Activated CD4-positive, CD25-positive, alpha-beta regulatory T cell (primary cell): ENCODE results near the gene ZBTB42.

Experiments
- DNase-seq, 4 experiments: peaks; one replicate each; lab custom pipeline; 2025; lab: John Stamatoyannopoulos, UW

The ZBTB42 gene

DNA sequence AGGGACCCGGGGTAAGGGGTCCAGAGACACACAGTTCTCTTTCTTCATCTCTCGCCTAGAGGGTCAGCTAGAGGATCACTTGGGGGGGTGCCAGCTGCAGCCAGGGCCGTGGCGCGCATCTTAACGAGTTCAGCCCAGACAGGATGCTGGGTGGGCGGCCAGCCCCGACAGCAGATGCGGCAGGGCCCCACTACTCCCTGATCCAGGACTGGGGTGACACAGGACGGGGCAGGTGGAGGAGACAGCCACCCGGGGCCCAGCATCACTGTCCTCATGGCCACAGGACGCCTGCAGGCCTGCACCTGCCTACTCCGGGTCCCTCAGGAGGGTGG, 18.1 kb upstream of the ZBTB42 start:
- no peak for DNase-seq

DNA sequence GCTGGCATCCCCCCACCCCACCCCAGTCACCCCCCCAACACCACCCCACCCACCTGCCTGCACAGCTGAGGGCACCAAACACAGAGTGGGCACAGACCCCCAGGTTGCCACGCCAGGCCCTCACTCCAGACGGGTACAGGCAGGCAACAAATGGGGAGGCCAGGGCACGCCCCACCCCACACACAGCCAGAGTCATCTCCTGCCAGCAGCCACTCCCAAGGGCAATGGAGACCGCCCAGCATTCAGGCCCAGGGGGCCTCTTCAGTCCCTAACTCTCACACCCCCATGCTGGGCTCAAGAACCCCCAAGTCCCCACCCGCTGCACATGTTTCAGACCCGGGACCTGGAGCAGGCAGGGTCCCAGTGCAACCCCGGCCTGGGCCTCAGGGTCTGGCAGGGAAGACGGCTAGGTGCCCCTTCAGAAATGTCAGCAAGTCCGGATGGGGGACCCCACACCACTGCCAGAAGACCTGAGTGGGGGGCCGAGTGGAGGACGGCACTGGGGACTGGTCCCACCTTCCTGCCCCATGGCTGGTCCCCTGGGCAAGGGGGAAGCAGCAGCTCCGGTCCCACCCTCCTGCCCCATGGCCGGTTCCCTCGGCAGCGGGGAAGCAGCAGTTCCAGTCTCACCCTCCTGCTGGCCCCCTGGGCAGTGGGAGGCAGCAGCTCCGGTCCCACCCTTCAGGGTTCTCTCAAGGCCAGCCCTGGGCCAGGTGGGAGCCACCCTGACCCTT, 17.2 kb upstream of the ZBTB42 start:
- DNase-seq, result no peak

DNA sequence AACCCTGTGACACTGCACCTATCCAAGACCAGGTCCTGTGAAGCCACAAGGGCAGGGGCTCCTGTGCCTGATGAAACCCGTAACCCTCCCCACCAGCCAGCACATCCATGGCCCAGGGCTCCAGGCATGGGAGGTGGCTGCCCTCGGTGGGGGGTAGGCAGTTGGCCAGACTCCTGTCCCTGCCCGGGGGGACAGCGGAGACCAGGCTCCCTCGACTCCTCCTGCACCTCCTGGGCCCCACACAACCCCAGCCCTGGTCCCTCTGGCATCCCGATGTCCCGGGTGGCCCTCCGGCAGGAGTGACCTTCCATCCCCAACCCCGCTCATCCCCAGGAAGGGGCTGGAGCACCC, 16.7 kb upstream of the ZBTB42 start:
- no peak for DNase-seq

- DNase-seq, result no peak
Observed at GRCh38 chr14:104784846-104785707, 15.8 kb upstream of the ZBTB42 start.

GRCh38 chr14:104785708-104786080, 15.2 kb upstream of the ZBTB42 start:
- no peak for DNase-seq

DNA sequence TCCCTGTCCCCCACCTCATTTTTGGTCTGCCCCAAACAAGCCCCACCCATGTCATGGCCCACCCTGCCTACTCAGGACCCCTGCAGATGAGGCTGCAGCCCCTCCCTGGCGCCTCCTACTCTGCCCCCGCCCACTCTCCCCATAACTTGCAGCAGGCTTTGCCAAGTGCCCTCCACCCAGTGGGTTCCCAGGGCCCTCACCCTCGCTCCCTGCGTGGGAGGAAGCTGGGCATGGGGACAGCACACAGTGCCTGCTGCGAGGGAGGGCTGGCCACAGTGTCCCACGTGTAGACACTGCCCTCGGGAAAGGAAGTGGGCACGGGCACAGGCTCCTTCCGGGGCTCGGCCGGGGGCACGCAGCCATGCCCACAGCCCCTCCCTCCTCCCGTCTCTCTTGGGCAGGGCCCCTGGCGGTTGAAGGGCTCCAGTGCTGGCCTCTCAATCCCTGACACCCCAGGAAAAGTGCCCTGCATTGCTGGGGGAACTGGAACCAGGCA, 14.8 kb upstream of the ZBTB42 start:
- no peak for DNase-seq

GRCh38 chr14:104786726-104787675, 13.9 kb upstream of the ZBTB42 start:
- DNase-seq, result no peak

DNA sequence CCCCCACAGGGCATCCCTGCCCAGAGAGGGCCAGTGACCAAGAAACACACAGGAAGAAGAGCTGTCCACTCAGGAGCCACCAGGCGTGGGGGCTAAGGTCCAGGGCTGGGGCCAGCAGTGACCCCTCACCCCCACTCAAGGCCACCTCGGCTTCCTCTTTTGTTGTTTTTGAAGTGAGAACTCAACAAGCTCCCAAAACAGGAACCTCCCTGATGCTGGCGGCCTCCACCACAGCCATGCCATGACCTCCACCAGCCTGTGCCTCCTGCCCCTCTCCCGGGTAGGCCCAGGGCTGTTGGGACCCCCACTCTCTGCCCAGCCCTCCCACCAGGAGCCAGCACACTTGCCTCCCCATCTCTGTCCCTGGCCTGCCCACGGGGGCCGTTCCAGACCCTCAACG, 13.2 kb upstream of the ZBTB42 start:
- DNase-seq, result no peak

- no peak for DNase-seq
Observed at GRCh38 chr14:104788161-104788818, 12.6 kb upstream of the ZBTB42 start.

- DNase-seq, result no peak
Observed at GRCh38 chr14:104788873-104789663, 11.8 kb upstream of the ZBTB42 start.

- no peak for DNase-seq
Observed at GRCh38 chr14:104789752-104790743, 10.9 kb upstream of the ZBTB42 start.

- DNase-seq, result no peak
Observed at GRCh38 chr14:104791425-104791824, 9.5 kb upstream of the ZBTB42 start.

DNA sequence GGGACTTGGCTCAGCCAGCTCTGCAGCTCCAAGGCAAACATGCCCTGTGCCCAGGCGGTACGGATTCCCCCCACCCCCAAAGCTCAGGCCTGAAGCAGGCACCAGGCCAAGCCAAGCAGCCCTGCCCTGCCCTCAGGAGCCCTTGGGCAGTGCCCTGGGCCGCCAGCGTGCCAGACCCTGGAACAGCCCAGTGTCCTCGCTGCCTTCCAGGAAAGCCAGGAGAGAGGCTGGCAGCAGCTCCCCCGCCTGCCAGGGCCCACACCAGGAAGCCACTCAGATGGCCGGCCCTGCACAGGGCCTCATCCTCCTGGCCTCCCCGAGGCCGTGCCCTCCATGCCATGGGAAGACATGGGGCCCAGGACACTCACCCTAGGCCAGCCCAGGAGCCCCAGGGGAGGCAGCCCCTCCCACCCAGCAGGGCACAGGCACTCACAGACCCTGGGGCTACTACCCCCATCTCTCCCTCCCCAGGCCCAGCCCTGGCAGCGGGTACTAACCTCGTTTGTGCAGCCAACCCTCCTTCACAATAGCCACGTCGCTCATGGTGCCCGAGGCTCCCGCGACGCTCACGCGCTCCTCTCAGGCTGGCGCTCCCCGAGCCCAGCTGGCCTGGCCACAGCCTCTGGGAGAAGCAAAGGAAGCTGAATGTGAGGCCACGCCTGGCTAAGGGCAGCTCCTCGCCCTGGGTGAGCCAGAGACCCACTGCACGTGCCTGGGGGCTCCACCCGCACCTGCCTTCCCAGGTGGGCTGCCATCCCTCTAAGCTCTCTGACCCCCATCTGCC, 8.6 kb upstream of the ZBTB42 start:
- DNase-seq, result no peak

DNA sequence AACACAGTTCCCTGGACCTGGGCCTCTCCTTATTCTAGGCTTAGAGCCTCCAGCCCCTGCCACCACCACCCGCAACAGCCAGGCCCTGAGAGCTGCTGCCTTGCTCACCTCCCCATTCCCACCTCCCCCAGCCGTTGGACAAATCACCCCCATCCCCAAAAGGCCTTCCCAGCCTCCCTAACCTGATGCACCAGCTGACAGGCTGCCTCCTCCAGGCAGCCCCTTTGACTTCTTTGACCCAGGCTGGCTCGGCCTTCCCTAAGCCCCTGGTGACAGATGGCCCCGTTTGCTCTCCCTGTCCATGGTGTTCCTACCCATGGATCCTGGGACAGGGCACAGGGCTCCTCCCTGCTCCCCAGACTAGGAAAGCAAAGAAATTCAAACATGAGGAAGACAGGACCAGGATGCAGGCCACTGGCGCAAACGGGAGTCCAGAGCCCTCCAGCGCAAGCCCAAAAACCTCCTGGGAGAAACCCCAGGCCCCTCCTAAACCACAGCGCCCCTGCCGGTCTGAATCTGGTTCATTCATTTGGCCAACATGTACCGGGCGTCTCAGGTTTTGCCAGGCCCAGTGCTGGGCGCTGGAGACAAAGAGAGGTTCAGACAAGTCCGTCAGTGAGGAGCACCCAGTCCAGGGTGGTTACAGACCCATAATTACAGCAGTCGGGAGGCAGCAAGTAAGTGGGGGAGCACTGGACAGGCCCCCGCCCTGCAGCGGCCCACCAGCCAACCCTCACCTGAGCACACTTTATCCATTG, 7.8 kb upstream of the ZBTB42 start:
- DNase-seq, result no peak

GRCh38 chr14:104793703-104793959, 7.3 kb upstream of the ZBTB42 start:
- no peak for DNase-seq

- no peak for DNase-seq
Observed at GRCh38 chr14:104794099-104794498, 6.8 kb upstream of the ZBTB42 start.

DNA sequence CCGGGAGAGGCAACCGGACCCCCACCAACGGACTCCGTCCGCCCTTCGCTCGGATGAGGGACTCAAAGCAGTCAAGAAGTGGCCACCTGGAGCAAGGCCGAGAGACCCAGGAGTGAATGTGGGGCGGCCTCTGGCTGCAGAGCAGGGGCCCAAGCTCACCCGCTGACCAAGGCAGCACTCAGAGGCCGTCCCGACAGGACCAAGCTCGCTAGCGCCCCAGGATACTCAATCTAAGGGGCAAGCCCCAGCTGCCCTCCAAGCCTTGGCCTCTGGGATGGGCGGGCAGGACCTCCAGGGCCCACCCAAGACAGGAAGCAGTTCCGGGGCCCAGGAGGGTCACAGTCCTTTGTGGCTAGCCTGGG, 6.3 kb upstream of the ZBTB42 start:
- no peak for DNase-seq

DNA sequence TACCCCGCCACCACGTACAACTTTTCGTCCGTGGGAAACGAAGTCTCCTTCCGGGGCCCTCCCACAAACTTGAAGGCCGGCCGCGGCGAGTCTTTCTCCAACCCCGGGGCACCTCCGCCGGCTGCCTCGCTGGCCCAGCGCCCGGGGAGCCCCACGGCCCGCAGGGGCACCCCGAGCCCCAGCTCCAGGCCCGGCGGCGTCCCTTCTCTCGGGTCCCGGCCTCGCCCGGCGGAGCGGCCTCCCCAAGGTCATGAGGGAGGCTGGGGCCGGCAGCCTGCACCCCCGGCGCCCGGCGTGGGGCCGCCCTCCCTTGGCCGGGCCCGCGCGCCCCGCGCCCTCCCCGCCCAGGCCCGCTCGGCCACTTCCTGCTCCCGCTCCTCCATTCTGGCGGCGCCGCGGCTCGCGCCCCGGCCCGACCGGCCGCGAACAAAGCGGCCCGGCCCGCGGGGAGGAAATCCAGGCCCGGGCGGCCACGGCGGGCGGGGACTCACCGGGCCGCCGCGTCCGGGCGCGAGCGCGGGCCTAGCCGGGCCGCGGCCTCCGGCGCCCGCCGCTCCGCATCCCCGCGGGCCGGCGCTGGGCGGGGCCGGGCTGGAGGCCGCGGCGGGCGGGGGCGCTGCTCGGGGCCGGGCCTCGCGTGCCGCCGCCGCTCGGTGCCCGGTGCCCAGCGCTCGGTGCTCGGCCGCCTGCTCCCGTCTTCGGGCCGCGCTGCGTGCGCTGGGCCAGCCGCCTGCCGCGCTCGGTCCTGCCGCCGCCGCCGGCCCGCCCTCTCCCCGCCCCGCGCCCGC, 5.7 kb upstream of the ZBTB42 start, which contains the start of gene AKT1:
TSS of gene AKT1 (minus strand) at position 756 of the 788 bp plus-strand sequence. CDS start 3,105 bp downstream, outside the sequence.
- no peak for DNase-seq
